Fibroblast of the aortic adventitia (primary cell): ENCODE results near the gene PPP1R36. TPM values are rescaled to one million over a fixed set of nuclear protein-coding genes. Genes with fewer than 3 reads are reported as not detected.
"Not testable (repeated sequence)": the region's sequence is repeated elsewhere in the genome, so short reads cannot be mapped to it uniquely, and the experiment has no call there.

Experiments
- DNase-seq: peaks from one replicate; pipeline ENCODE4 v3.0.0-alpha.2; 2010; ENCODE audit warnings: low read depth
- H3K4me3 ChIP-seq: 2 replicates; pipeline ENCODE4 v1.5.1; 2011; ENCODE audit warnings: low read depth, mild to moderate bottlenecking, control low read depth, low read length, moderate library complexity
- total RNA-seq: library from RNA; depleted of rRNA; stranded (reverse); fragments of >200 nt; gene quantifications from 2 replicates; pipeline ENCODE4 v1.2.3, GENCODE V29; 2012; ENCODE audit warnings: low replicate concordance
- TF ChIP-seq, protein P1 (sequence below): IDR thresholded peaks from 2 replicates; pipeline ENCODE4 v1.5.1; 2011; ENCODE audit warnings: mild to moderate bottlenecking, low read length, control low read depth, inconsistent platforms; ENCODE audit not compliant: insufficient read depth

The PPP1R36 gene
- total RNA-seq, 1 donor: 0.18 TPM

DNA sequence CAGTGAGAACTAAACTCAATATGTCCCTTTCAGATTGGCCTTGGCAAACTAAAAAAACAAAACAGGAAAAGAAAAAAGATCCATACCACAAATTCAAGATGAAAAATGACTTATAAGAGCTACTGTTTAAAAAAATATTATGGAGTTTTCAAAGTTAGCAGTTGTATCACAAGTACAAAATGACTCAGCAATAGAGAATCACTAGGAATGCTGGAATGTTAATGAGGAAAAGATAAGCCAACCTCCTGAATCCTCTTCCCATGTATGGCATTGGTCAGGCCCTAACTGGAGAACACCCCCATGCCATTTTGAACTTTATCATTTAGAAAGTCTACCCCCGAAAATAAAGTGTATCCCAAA, 62.2 kb downstream of the PPP1R36 start:
- no peak overlapping the region for H3K4me3 ChIP-seq
- DNase-seq: peak; percentile 72
- TF ChIP-seq, protein P1, sequence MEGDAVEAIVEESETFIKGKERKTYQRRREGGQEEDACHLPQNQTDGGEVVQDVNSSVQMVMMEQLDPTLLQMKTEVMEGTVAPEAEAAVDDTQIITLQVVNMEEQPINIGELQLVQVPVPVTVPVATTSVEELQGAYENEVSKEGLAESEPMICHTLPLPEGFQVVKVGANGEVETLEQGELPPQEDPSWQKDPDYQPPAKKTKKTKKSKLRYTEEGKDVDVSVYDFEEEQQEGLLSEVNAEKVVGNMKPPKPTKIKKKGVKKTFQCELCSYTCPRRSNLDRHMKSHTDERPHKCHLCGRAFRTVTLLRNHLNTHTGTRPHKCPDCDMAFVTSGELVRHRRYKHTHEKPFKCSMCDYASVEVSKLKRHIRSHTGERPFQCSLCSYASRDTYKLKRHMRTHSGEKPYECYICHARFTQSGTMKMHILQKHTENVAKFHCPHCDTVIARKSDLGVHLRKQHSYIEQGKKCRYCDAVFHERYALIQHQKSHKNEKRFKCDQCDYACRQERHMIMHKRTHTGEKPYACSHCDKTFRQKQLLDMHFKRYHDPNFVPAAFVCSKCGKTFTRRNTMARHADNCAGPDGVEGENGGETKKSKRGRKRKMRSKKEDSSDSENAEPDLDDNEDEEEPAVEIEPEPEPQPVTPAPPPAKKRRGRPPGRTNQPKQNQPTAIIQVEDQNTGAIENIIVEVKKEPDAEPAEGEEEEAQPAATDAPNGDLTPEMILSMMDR: no peak

DNA sequence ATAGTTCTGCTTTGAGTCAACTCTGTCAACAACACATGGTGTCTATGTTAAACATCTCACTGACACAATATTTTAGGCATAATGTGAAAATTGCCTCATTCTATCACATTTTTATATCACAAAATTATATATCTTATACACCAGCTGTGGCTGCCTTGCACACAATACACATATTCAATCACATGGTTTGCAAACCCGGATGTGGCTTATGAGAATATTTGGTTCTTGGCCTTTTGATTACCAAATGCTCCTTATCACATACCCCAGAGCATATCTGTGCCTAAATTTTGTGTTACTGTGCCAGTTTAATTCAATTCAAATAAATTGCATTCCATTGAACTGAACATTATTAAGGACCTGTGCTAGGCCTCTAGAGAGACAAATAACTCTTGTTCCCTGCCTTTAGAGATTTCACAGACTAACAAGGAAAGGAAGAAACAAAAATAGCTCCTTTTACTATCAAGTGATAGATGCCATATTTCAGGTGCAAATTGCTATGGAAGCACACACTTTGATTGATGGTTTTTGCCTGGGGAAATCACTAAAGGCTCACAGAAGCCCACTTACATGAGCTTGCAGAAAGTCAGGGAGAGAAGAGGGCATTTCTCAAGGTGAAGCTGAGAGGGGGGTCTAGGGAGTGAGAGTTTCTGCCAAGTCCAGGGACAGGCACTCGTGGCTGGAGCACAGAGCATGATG, 63.4 kb downstream of the PPP1R36 start:
- DNase-seq: peak; percentile 26
- H3K4me3 ChIP-seq: no peak overlapping the region
- TF ChIP-seq, protein P1: no peak

DNA sequence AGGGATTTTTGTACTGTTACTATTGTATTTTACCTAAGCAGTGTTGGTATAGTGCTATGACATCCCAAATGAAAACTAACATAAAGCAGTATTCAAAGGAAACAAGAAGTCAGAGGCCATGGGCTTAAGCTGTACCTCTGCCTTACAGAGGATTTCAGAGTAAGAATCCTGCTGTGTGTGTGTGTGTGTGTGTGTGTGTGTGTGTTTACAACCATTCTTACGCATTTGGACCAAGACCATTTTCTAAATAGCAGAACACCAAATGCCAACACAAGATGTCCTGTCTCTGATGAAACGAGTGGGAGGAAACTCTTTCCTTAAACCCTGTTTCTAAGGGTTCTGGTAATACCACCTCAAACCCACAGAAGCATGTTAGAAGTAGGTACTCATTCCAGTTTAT, 64.4 kb downstream of the PPP1R36 start:
- H3K4me3 ChIP-seq: no peak overlapping the region
- TF ChIP-seq, protein P1: no peak
- no peak for DNase-seq

DNA sequence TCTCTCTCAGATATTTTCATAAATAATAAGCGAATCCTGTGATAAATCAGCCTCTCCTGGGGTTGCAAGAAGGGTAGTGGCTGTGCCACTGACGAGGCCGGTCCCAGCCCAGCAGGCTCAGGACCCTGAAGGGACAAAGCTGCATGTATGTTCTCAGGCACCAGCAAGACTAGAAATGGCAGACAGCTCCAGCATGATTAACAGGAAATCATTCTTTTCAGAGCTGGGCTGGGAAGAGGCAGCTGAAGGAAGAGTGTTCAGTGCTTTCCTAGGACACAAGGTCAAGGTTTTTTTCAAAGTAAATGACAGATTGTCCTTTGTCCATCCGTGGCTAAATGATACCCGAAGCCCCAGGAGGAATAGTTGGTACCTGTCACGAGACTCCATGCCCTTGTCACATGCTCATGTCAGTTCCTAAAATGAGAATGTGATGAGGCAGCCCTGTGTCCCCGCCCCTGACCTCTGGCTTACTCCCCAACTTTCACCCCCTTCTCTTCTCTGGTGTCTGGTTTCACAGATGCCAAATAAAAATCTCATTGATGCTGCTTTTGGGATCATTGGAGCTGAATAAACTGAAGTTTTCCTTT, 65.1 kb downstream of the PPP1R36 start:
- no peak for DNase-seq
- TF ChIP-seq, protein P1: no peak
- no peak overlapping the region for H3K4me3 ChIP-seq

DNA sequence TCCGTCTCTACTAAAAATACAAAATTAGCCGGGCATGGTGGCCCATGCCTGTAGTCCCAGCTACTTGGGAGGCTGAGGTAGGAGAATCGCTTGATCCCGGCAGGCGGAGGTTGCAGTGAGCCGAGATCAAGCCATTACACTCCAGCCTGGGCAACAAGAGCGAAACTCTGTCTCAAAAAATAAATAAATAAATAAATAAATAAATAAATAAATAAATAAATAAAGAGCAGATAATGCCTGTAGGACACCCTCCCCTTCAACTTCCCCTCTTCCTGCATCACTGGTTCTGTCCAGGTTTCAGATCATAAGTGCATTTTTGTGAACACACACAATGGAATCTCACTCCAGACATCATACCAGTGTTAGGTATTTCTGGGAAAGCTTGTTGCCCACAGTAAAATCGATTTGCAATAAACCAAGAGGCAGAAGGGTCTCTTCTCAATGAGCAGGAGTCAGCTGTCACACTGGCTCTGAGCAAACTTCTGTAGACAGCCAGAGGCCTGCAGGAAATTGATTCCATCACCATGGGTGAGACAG, 68.2 kb downstream of the PPP1R36 start:
- DNase-seq, H3K4me3 ChIP-seq: not testable (repeated sequence)

DNA sequence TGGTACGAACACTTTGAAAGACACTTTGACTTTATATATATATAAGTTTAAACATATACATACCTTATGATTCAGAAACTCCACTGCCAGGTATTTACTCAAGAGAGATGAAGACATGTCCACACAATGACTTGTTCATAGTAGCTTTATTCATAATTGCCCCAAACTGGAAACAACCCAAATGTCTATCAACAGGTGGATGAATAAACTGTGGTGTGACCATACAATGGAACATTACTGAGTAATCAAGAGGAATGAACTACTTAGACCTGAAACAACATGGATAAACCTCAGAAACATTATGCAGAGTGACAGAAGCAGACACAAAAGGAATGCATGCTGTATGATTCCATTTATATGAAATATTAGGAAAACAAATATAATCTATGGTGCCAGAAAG, 71.1 kb downstream of the PPP1R36 start:
- no peak for DNase-seq
- no peak overlapping the region for H3K4me3 ChIP-seq
- TF ChIP-seq, protein P1: no peak

DNA sequence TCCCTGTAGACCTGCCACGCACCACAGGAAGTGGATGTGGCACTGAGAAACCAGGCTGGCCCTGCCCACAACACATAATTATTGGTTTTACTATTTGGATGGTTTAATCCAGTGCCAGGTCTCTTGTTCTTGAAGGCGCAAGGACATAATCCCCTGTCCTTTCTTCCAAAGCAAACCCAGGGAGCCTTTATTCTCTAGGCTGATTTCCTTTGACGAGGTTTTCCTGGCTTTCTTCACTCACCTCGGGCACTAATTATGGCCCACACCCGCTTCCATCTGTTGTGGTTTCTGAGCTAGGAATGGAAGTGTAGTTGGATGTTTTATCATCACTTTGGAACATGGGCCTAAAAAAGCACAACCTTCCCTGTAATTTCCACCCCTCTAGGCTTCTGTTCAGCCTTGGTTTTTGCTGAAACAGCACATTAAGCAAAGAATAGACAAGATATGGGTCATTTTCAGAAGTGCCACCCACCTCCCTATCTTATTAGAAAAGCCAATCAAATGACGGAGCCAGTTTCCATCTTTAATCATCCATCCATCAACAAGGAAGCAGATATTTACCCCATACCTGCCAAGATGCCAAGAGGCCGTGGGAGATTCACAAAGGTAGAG, 73.9 kb downstream of the PPP1R36 start:
- no peak overlapping the region for H3K4me3 ChIP-seq

More for the DNA sequence above, 73.9 kb downstream of the PPP1R36 start:
- DNase-seq: no peak
- TF ChIP-seq, protein P1: no peak
